Measurements from ENCODE around the gene OSBPL8. TPM values are rescaled to one million over a fixed set of nuclear protein-coding genes. Genes with fewer than 3 reads are reported as not detected.

OSBPL8 gene
- total and polyA plus RNA-seq, 9 of the 15 experiments (the other 6 are each of a cell fraction or from before 2014, with no cell fraction given): 17.4 to 82.7 (median 42.8) TPM

- TF ChIP-seq POLR2B (IDR thresholded peaks at IDR 0.05; ENCODE audit: low read depth, partially characterized antibody) (peak; percentile 56), FOXP1 (CRISPR knock-in tag; IDR thresholded peaks at IDR 0.05) (peak; percentile 50), RCOR1 (IDR thresholded peaks at IDR 0.05; ENCODE audit: borderline replicate concordance in 1 of 2, low read depth in 2 of 2, low read length in 2 of 2) (peak in 1 of 2 experiments; percentile 41; a peak in 1 of 4 replicates), ZNF436 (CRISPR knock-in tag; IDR thresholded peaks at IDR 0.05) (no peak), TBP (optimal IDR thresholded peaks at IDR 0.05; ENCODE audit: low read depth, low read length) (peak; percentile 76), TGIF2 (CRISPR knock-in tag; IDR thresholded peaks at IDR 0.05) (no peak), ZZZ3 (IDR thresholded peaks at IDR 0.05) (peak; percentile 66; the same call in 1 of the 2 replicates), DEAF1 (CRISPR knock-in tag; IDR thresholded peaks at IDR 0.05) (0 out of 2 replicates have a peak, but pooled peaks have one; percentile 28), GTF3C2 (IDR thresholded peaks at IDR 0.05; ENCODE audit: borderline replicate concordance, extremely low read depth, insufficient read length) (no peak), SREBF1 (IDR thresholded peaks at IDR 0.05; ENCODE audit: borderline replicate concordance, low read depth, low read length) (0 out of 2 replicates have a peak, but pooled peaks have one; percentile 37), HDAC1 (IDR thresholded peaks at IDR 0.05) (peak in 1 of 2 experiments; percentile 18; a peak in 1 of 4 replicates), POLR2A (conservative IDR thresholded peaks at IDR 0.05) (peak; percentile 88), BCLAF1 (IDR thresholded peaks at IDR 0.05; ENCODE audit: borderline replicate concordance in 1 of 2, control insufficient read depth in 1 of 2, low read depth in 2 of 2, low read length in 1 of 2) (0 out of 4 replicates have a peak, but pooled peaks of 1 of the 2 experiments have one; percentile 75), TSC22D4 (tag; IDR thresholded peaks at IDR 0.05) (no peak), PRPF4 (IDR thresholded peaks at IDR 0.05; ENCODE audit: insufficient read depth, low read depth, low read length, poor library complexity, severe bottlenecking) (no peak), LCOR (CRISPR knock-in tag; IDR thresholded peaks at IDR 0.05) (peak; percentile 85; the same call in 1 of the 2 replicates), ZNF699 (CRISPR knock-in tag; IDR thresholded peaks at IDR 0.05; ENCODE audit: insufficient replicate concordance) (no peak)
Measured at GRCh38 chr12:76348079-76348901, 211.3 kb downstream of the OSBPL8 start, which contains the start of gene BBS10 (continued).
